ENCODE results near the gene CHP1.
"Not testable (repeated sequence)": the region's sequence is repeated elsewhere in the genome, so short reads cannot be mapped to it uniquely, and the experiment has no call there.

CHP1 gene

DNA sequence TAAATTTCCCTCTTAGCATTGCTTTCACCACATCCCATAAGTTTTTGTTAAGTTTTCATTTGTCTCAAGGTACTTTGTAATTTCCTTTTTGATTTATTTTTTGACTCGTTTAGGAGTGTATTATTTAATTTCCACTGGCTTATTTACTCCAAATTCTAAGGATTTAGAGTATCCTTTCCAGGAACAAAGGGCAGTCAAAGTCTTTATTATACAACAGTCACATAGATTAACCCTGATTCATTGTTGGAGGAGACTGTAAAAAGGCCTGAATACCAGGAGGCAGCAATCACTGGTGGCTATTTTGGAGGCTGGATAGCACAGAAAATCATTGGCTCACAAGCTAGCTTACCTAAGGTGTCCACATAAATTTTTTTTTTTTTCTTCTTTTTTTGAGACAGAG is 61.5 kb downstream of the CHP1 start:
- DNase-seq (ENCODE audit: low spot score), result no peak

DNA sequence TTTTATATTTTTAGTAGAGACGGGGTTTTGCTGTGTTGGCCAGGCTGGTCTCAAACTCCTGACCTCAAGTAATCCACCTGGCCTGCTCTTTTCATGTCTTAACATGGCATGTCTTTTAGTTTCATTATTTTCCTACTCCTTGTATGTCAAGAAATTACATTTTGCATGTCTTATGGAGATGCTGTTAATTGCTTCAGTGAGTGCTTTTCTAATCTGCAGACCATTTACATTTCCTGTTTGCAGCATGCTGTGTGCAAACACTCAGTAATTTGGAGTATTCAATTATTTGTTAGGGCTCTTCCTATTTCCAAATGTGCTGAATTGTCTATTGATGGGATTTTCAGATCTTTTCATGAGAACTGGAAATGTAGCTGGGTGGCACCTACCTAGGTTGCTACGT is 70.1 kb downstream of the CHP1 start:
- not testable (repeated sequence) for DNase-seq (ENCODE audit: low spot score)

DNA sequence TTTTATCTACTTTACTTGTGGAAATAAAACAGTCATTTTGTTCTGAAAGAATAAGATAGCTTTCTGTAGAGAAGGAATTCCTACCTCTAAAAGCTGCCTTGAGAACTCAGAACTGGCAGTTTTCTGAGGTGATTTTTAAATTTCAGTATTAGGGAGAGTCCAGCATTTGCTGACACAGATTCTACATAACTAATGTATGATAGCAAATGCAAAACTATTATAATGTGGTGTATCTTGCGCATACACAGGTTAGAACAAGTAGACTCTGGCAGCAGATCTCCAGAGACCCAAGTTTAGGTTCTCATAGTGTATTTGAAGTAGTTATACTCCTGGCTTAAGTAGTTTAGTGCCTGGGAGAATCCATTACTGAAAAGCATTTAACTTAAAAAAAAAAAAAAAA is 70.5 kb downstream of the CHP1 start:
- DNase-seq (ENCODE audit: low spot score), result no peak

DNA sequence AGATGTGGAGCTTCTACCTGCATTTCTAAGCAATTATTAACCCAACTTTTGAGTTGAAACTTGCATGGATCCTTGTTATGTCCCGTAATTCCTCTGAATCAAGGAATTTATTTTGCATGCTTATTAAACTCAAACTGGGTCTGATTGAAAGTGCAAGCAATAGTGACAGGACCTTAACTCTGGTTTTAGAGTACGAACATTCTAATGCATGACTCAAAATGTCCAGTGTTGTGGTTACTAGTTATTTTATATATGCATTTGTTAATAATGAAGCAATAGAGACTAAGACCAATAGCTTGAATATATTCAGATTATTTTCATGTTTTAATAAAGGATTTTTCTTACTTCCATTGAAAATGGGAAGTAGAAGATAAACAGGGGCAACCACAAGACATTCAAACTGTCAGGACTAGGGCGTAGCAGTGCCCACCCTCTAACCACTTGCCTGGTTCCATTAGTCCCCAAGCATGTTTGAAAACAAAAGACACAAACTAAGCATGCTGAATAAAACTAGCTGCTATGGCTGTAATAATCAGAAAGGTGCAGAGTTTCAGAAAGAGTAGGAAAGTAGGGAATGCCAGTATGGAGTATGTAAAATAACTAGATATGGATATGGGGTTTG is 73.2 kb downstream of the CHP1 start:
- DNase-seq (ENCODE audit: low spot score), result no peak

DNA sequence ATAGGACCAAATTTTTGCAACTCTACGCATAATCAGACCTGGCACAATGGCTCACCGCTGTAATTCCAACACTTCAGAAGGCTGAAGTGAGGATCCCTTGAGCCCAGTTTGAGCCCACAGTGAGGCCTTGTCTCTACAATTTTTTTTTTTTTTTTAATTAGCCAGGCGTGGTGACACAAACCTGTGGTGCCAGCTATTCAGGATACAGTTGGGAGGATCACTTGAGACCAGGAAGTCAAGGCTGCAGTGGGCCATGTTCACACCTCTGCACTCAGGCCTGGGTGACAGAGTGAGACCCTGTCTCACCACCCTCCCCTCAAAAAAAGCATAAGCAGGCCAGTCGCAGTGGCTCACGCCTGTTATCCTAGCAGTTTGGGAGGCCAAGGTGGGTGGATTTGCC is 76.6 kb downstream of the CHP1 start:
- DNase-seq (ENCODE audit: low spot score), result no peak

DNA sequence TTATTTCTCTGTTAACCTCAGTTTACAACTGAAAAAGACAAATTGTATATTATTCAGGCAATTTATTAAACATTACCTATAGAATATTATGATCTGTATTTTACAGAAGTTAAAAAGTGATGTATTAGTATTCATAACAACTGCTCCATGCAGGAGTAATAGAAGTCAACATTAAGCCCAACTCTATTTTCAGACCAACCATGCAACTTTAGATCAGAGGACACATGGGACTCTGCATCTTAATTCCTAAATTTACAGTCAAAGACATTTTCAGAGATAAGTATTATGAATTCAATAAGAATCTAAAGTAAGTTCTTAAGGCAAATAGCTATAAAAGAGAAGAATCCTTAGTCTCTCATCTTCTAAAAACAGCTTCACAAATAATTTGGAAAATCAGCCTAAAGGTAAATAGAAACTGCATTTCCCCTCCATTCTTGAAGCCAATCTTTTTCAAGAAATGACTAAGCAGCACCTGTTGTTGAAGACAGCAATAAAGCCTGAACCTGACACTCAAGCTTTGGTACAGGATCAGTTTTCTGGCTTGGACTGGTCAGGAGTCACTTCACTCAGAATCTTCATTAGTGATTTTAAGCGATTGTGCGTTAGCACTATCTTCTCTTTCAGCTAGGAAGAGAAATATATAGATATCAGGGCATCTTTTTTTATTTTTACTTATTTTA is 78.3 kb downstream of the CHP1 start:
- no peak for DNase-seq (ENCODE audit: low spot score)

DNA sequence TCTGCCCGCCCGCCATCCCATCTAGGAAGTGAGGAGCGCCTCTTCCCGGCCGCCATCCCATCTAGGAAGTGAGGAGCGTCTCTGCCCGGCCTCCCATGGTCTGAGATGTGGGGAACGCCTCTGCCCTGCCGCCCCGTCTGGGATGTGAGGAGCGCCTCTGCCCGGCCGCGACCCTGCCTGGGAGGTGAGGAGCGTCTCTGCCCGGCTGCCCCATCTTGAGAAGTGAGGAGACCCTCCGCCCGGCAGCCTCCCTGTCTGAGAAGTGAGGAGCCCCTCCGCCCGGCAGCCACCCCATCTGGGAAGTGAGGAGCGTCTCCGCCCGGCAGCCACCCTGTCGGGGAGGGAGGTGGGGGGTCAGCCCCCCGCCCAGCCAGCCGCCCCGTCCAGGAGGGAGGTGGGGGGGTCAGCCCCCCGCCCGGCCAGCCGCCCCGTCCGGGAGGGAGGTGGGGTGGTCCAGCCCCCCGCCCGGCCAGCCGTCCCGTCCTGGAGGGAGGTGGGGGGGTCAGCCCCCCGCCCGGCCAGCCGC is 89.8 kb downstream of the CHP1 start:
- not testable (repeated sequence) for DNase-seq (ENCODE audit: low spot score)

DNA sequence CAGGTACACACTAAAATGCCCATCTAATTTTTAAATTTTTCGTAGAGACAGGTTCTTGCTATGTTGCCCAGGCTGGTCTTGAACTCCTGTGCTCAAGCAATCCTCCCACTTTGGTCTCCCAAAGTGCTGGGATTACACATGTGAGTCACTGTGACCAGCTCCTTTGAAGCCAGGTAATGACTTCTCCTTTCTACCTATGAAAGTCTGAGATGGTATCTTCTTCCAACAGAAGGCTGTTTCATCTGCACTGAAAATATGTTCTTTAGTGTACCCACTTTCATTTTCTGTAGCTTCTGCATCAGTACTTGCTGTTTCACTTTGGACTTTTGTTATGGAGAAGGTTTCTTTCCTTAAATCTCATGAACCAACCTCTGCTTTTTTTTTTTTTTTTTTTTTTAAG is 92.5 kb downstream of the CHP1 start:
- no peak for DNase-seq (ENCODE audit: low spot score)

DNA sequence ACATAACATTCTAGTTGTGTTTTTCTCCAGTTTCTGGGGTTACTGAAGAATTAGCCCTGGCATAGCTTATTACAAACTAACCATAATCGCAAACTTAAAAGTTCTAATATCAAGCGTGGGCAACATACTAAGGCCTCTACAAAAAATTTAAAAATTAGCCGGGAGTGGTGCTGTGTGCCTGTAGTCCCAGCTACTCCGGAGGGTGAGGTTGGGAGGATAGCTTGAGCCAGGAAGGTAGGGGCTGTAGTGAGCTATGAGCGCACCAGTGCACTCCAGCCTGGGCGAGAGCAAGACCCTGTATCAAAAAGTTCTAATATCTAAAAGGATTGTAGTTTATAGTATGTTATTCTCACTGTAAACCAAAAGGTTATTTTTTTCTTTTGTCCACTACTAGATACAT is 100.2 kb downstream of the CHP1 start:
- DNase-seq (ENCODE audit: low spot score), result no peak
